Measurements from ENCODE around the gene SLC5A1.

DNA sequence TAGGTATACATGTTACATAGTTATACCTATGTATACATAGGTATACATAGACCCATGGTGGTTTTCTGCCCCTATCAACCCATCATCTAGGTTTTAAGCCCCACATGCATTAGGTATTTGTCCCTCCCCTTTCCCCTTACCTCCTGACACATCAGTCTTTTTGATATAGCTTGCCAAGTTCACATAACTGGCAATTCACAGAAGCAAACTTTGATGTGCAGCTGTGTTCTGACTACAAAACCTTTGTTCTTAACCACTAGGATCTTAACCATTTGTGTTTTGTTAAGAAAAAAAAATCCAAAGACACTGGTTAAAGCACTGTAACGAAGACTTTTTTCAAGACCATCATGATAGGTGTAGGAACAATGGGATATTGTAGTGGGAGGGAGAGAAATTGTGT lies 42.9 kb upstream of the SLC5A1 start:
- no peak for TF ChIP-seq POLR2A (IDR thresholded peaks at IDR 0.05)
- TF ChIP-seq, protein P1, sequence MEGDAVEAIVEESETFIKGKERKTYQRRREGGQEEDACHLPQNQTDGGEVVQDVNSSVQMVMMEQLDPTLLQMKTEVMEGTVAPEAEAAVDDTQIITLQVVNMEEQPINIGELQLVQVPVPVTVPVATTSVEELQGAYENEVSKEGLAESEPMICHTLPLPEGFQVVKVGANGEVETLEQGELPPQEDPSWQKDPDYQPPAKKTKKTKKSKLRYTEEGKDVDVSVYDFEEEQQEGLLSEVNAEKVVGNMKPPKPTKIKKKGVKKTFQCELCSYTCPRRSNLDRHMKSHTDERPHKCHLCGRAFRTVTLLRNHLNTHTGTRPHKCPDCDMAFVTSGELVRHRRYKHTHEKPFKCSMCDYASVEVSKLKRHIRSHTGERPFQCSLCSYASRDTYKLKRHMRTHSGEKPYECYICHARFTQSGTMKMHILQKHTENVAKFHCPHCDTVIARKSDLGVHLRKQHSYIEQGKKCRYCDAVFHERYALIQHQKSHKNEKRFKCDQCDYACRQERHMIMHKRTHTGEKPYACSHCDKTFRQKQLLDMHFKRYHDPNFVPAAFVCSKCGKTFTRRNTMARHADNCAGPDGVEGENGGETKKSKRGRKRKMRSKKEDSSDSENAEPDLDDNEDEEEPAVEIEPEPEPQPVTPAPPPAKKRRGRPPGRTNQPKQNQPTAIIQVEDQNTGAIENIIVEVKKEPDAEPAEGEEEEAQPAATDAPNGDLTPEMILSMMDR (IDR thresholded peaks at IDR 0.05): no peak
